Mucosa of rectum (tissue), 2 donors: ENCODE measurements around the gene HECTD1.
"Not testable (repeated sequence)": the region's sequence is repeated elsewhere in the genome, so short reads cannot be mapped to it uniquely, and the experiment has no call there.

ENCODE experiments used
- H3K27ac ChIP-seq, 2 donors: one replicate each; pipeline ENCODE4 v1.7.0; 2013; ENCODE audit warnings: inconsistent platforms in 2 of 2, low read depth in 2 of 2, low read length in 2 of 2
- H3K27me3 ChIP-seq, 2 donors: one replicate each; pipeline ENCODE4 v1.7.0; 2013; ENCODE audit warnings: low read length in 2 of 2; ENCODE audit not compliant: control insufficient read depth in 2 of 2, insufficient read depth in 2 of 2
- H3K36me3 ChIP-seq, 2 donors: one replicate each; pipeline ENCODE4 v1.7.0; 2013; ENCODE audit warnings: low read length in 2 of 2; ENCODE audit not compliant: control insufficient read depth in 2 of 2, insufficient read depth in 2 of 2
- H3K4me1 ChIP-seq, 2 donors: one replicate each; pipeline ENCODE4 v1.7.0; 2013; ENCODE audit warnings: low read length in 2 of 2, mild to moderate bottlenecking in 1 of 2; ENCODE audit not compliant: control insufficient read depth in 2 of 2, insufficient read depth in 2 of 2
- H3K4me3 ChIP-seq, 2 donors: one replicate each; pipeline ENCODE4 v1.7.0; 2013; ENCODE audit warnings: low read length in 2 of 2
- H3K9ac ChIP-seq, 2 donors: one replicate each; pipeline ENCODE4 v1.7.0; 2013; ENCODE audit warnings: low read length in 2 of 2, low read depth in 1 of 2, mild to moderate bottlenecking in 1 of 2
- H3K9me3 ChIP-seq, 2 donors: one replicate each; pipeline ENCODE4 v1.7.0; 2013; ENCODE audit warnings: low read length in 2 of 2; ENCODE audit not compliant: control insufficient read depth in 2 of 2
- donor health status: healthy.
- donor health status: Normal muscosa, but diverticular disease.

Gene HECTD1

DNA sequence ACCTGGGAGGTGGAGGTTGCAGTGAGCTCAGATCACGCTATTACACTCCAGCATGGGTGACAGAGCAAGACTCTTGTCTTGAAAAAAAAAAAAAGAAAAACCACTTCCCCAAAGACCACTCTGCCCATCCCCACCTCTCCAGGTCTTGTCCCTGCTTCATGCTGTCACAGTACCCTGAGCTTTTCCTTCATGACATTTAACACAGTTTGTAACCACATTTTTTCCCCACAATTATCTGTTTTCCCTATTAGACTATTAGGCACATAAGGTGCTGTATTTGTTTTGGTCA, 6.9 kb downstream of the HECTD1 start:
- H3K36me3 ChIP-seq: peaks cover 4 to 5% of the 10 kb centered on the region in 2 donors
- no peaks in the 10 kb centered on the region for H3K9me3 ChIP-seq
- no peaks in the 10 kb centered on the region for H3K27me3 ChIP-seq
- H3K4me1 ChIP-seq: peaks cover 3 to 5% of the 10 kb centered on the region in 2 donors
- no peak overlapping the region for H3K4me3 ChIP-seq
- no peak overlapping the region for H3K9ac ChIP-seq
- H3K27ac ChIP-seq: no peak overlapping the region

DNA sequence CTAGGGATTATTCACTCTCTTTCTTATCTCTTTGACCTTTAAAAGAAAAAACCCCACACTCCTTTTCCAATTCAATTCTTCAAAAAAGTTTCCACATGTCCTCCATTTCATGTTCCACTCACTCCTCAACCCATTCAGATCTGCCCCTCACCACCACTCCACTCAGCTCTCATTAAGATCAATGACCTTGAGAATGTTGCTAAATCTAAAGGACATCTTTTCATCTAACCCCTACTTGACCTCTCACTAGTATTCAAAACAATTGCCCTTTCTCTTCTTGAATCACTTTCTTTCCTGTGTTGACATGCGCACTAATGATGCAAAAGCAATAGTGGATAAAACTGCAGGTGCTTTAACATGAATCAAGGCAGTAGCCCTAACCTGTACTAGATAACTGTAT, 9.9 kb downstream of the HECTD1 start:
- Histone ChIP-seq H3K27ac (no peak overlapping the region), H3K4me3 (no peak overlapping the region), H3K27me3 (no peaks in the 10 kb centered on the region), H3K4me1 (peaks cover 0 to 2% of the 10 kb centered on the region in 2 donors), H3K9me3 (no peaks in the 10 kb centered on the region), H3K36me3 (peaks cover 4 to 5% of the 10 kb centered on the region in 2 donors), H3K9ac (no peak overlapping the region)

DNA sequence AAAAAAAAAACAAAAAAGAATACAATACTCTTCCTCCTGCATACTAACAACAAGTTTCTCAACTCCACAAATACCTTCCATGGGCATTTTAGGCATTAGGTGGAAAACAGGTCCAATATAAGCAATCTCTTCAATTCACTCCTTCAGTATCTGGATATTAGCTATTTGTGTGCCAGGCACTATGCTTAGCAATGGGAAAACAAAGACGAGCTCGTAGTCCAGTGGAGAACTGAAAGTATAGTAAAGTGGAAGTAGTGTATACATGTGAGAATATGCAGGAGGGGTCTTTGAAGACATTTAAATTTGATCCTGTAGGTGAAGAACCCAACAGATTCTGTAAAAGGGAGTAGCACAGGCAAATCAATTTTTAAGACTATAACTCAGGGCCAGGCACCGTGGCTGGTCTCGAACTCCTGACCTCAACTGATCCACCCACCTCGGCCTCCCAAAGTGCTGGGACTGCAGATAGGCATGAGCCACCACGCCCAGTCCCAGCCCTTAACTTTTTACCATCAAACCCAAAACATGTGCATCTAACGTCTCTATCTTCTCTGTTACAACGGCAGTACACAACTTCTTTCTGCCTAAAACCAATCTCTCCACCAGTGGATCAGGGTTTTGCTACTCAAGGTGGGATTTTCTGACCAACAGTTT, 10.6 kb downstream of the HECTD1 start:
- Histone ChIP-seq H3K27me3 (no peaks in the 10 kb centered on the region), H3K4me3 (no peak overlapping the region)

DNA sequence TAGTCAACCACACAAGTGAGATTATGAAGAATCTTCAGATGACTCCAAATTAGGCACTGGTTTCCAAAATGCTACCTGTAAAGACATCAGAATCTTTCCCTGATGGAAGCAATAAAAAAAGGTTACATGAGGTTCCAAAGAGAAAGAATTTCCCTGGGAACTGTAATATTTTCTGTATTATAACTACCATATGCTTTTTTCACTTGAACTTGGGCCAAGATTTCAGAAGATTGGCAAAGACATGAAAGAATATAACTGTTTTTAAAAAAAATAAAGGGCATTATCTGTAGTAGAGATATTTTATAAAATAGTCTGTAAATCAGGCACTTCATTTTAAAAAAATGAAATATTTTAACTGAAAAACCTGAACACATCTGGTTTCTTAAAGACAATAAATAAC, 12.9 kb downstream of the HECTD1 start:
- Histone ChIP-seq H3K27ac (no peak overlapping the region), H3K9me3 (no peaks in the 10 kb centered on the region), H3K27me3 (no peaks in the 10 kb centered on the region), H3K36me3 (peaks cover 0 to 12% of the 10 kb centered on the region in 2 donors), H3K4me3 (no peak overlapping the region), H3K4me1 (peaks cover 0 to 2% of the 10 kb centered on the region in 2 donors), H3K9ac (no peak overlapping the region)

More for the DNA sequence above, 10.6 kb downstream of the HECTD1 start:
- H3K36me3 ChIP-seq: peaks cover 0 to 7% of the 10 kb centered on the region in 2 donors
- peaks cover 0 to 2% of the 10 kb centered on the region in 2 donors for H3K4me1 ChIP-seq
- H3K9me3 ChIP-seq: no peaks in the 10 kb centered on the region
- no peak overlapping the region for H3K27ac ChIP-seq
- no peak overlapping the region for H3K9ac ChIP-seq

DNA sequence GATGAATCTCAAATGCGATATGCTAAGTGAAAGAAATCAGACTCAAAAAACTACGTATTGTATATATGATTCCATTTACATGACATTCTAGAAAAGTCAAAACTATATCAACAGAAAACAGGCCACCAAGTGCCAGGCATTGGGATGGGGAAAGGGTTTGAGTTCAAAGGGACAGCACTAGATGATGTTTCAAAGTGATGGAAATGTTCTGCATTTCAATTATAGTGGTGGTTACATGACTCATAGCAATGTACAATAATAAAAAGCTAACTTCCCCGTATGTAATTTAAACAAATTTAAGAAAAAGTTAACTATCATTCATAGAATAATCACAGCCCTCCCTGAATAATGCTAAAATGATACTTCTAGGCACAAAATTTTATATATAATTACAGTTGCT, 13.5 kb downstream of the HECTD1 start:
- H3K27ac ChIP-seq: no peak overlapping the region
- H3K27me3 ChIP-seq: no peaks in the 10 kb centered on the region
- no peak overlapping the region for H3K9ac ChIP-seq
- no peak overlapping the region for H3K4me3 ChIP-seq
- H3K9me3 ChIP-seq: no peaks in the 10 kb centered on the region
- H3K36me3 ChIP-seq: peaks cover 0 to 12% of the 10 kb centered on the region in 2 donors
- peaks cover 0 to 2% of the 10 kb centered on the region in 2 donors for H3K4me1 ChIP-seq

DNA sequence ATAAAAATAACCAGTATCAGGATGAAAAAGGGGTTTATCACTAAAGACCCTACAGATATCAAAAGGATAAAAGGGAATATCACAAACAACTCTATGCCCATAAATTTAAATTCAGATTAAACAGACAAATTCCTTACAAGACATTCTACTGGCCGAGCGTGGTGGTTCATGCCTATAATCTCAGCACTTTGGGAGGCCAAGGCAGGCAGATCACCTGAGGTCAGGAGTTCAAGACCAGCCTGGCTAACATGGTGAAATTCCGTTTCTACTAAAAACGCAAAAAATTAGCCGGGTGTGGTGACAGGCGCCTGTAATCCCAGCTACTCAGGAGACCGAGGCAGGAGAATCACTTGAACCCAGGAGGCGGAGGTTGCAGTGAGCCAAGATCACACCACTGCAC, 15.0 kb downstream of the HECTD1 start:
- not testable (repeated sequence) for H3K4me3 ChIP-seq, H3K9me3 ChIP-seq, H3K27ac ChIP-seq, H3K9ac ChIP-seq, H3K27me3 ChIP-seq, H3K4me1 ChIP-seq
- peaks cover 0 to 12% of the 10 kb centered on the region in 2 donors for H3K36me3 ChIP-seq

DNA sequence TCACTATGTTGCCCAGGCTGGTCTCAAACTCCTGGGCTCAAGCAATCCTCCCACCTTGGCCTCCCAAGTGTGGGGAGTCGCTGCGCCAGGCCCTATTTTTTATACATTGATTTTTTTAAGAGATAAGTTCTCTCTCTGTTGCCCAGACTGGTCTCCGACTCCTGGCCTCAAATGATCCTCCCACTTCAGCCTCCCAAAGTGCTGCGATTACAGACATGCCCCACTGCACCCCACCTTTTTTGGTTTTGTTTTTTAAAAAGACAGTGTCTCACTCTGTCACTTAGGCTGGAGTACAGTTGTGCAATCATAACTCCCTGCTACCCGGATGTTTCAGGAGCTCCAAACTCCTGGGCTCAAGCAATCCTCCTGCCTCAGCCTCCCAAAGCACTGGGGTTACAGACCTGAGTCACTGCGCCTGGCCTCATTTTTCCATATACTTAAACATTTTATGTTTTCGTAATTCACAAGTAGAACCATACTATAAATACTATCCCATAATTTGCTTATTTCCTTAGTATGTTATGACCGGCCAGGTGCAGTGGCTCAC, 16.8 kb downstream of the HECTD1 start:
- peaks cover 0 to 9% of the 10 kb centered on the region in 2 donors for H3K36me3 ChIP-seq
- no peak overlapping the region for H3K27ac ChIP-seq
- H3K27me3 ChIP-seq: no peaks in the 10 kb centered on the region
- H3K9ac ChIP-seq: no peak overlapping the region
- H3K9me3 ChIP-seq: no peaks in the 10 kb centered on the region
- H3K4me1 ChIP-seq: peaks cover 0 to 2% of the 10 kb centered on the region in 2 donors
- H3K4me3 ChIP-seq: no peak overlapping the region

DNA sequence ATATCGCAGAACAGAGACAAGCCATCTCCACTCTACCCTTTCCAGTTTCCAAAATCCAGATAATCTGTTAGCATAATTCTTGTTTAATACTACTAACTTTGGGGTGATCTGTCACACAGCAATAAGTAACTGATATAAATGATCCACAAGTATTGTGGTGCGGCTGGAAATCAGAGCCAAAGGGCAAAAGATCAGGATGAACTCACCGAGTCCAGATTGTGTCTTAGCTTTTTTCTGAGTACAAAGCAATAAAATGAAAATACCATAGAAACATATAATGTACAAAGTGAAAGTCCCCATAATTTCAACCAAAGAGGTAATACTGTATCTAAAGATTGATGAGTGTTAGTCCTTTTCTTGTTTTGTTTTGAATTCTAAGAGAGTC, 17.4 kb downstream of the HECTD1 start:
- Histone ChIP-seq H3K27me3 (no peaks in the 10 kb centered on the region), H3K4me1 (no peaks in the 10 kb centered on the region), H3K27ac (no peak overlapping the region), H3K4me3 (no peak overlapping the region), H3K36me3 (peaks cover 0 to 9% of the 10 kb centered on the region in 2 donors), H3K9ac (no peak overlapping the region), H3K9me3 (no peaks in the 10 kb centered on the region)

DNA sequence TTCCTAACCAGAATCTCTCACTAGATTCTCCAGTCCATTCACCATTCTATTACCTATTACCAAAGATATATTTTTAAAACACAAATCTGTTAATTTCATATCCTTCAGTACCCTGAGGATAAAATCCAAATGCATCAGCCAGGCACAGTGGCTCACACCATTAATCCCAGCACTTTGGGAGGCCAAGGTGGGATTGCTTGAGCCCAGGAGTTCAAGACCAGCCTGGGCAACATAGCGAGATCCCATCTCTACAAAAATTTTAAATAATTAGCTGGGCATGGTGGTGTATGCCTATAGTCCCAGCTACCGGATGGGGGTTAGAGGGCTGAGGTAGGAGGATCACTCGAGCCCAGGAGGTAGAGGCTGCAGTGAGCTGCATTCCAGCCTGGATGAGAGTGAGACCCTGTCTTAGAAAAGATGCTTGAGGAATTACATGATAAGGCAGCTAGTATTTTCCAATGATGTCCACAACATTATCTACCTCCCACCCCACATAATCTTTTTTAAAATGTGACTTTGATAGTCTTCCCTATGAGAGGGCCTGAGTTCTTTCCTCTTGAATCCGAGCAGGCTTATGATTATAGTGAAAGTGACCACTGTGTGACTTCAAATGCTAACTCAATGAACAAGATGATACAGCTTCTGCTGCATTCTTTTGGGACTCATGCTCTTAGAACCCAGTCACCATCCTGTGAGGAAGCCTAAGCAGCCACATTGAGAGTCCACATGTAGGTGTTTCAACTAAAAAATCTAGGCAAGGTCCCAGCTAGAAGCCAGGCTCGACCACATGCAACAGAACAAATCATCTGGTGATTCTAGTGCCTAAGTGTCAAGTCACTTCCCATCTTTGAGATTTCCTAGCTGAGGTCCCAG, 18.0 kb downstream of the HECTD1 start:
- Histone ChIP-seq H3K36me3 (peaks cover 0 to 9% of the 10 kb centered on the region in 2 donors), H3K4me3 (no peak overlapping the region), H3K4me1 (no peaks in the 10 kb centered on the region), H3K9ac (no peak overlapping the region), H3K27ac (no peak overlapping the region), H3K9me3 (no peaks in the 10 kb centered on the region), H3K27me3 (no peaks in the 10 kb centered on the region)

DNA sequence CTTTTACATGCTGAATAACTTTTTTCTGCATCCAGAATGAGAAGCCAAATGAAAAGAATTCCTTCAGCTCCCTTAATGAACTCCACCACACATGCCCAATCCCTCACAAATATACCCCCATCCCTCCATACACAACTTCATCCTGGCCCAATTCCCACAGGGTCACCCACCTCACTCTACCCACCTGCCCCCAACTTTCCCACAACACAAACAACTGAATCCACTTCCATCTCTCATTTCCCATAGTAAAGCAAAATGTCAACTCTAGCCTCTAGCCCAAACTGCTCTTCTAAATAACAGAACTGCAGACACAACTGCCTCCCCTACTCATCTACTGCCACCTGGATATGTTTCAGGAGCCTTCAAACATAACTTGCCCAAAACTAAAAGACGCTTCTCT, 18.8 kb downstream of the HECTD1 start:
- Histone ChIP-seq H3K27me3 (no peaks in the 10 kb centered on the region), H3K4me3 (no peak overlapping the region)

More for the DNA sequence above, 18.8 kb downstream of the HECTD1 start:
- Histone ChIP-seq H3K4me1 (no peaks in the 10 kb centered on the region), H3K9me3 (no peaks in the 10 kb centered on the region), H3K27ac (no peak overlapping the region), H3K36me3 (peaks cover 0 to 9% of the 10 kb centered on the region in 2 donors), H3K9ac (no peak overlapping the region)
